ENCODE data around the gene PLEKHA1.

- no peak for TF ChIP-seq CTCF (IDR thresholded peaks at IDR 0.05; ENCODE audit: insufficient read depth, low read length)
- no peak for TF ChIP-seq GABPA (IDR thresholded peaks at IDR 0.05; ENCODE audit: low read depth)
- no peak for TF ChIP-seq POLR2AphosphoS5 (IDR thresholded peaks at IDR 0.05; ENCODE audit: low read depth)
Observed at GRCh38 chr10:122455376-122456079, 81.0 kb downstream of the PLEKHA1 start.

All from HL-60 (cell line).